ENCODE measurements around the gene TECTB. TPM values are rescaled to one million over a fixed set of nuclear protein-coding genes. Genes with fewer than 3 reads are reported as not detected.

TECTB gene
- total RNA-seq, 1 donor from 2014 or later: not detected

GRCh38 chr10:112345202-112345601 is 62.0 kb downstream of the TECTB start:
- intact Hi-C loops (cut with micrococcal nuclease): no loop called here
- no peaks in the 10 kb centered on the region for H3K9me3 Mint-ChIP-seq
- POLR2A ChIA-PET: no interaction called here
- H3K27me3 Mint-ChIP-seq: peaks cover 2% of the 10 kb centered on the region
- H3K27ac Mint-ChIP-seq: no peak overlapping the region
- no peak for DNase-seq
- ATAC-seq (ENCODE audit: low read depth): no peak
- no peaks in the 10 kb centered on the region for H3K4me1 Mint-ChIP-seq
- no peaks in the 10 kb centered on the region for H3K36me3 Mint-ChIP-seq (ENCODE audit: low read depth)
- CTCF ChIA-PET: no interaction called here
- no peak for TF ChIP-seq CTCF (IDR thresholded peaks at IDR 0.05)
- no peak overlapping the region for H3K4me3 Mint-ChIP-seq

- no peak for DNase-seq
- intact Hi-C loops (cut with micrococcal nuclease): no loop called here
- Mint-ChIP-seq H3K36me3 (ENCODE audit: low read depth) (no peaks in the 10 kb centered on the region), H3K4me1 (no peaks in the 10 kb centered on the region), H3K9me3 (no peaks in the 10 kb centered on the region), H3K27me3 (peaks cover 2% of the 10 kb centered on the region), H3K4me3 (no peak overlapping the region), H3K27ac (no peak overlapping the region)
- CTCF ChIA-PET: no interaction called here
- ATAC-seq (ENCODE audit: low read depth): no peak
- POLR2A ChIA-PET: no interaction called here
- TF ChIP-seq CTCF (IDR thresholded peaks at IDR 0.05): no peak
These were observed 62.5 kb downstream of the TECTB start for GRCh38 chr10:112345743-112346142.

GRCh38 chr10:112346774-112347173 is 63.6 kb downstream of the TECTB start:
- no peak overlapping the region for H3K27ac Mint-ChIP-seq
- H3K27me3 Mint-ChIP-seq: peaks cover 2% of the 10 kb centered on the region
- DNase-seq: no peak
- CTCF ChIA-PET: no interaction called here
- ATAC-seq (ENCODE audit: low read depth): no peak
- no peaks in the 10 kb centered on the region for H3K9me3 Mint-ChIP-seq
- no peaks in the 10 kb centered on the region for H3K36me3 Mint-ChIP-seq (ENCODE audit: low read depth)
- no peak overlapping the region for H3K4me3 Mint-ChIP-seq
- intact Hi-C loops (cut with micrococcal nuclease): no loop called here
- POLR2A ChIA-PET: interaction anchor here (0.7 kb wide), 1 partner anchor 205 kb away, joined by 3 read pairs; no protein-coding TSS in a partner anchor
- no peak for TF ChIP-seq CTCF (IDR thresholded peaks at IDR 0.05)
- no peaks in the 10 kb centered on the region for H3K4me1 Mint-ChIP-seq

GRCh38 chr10:112347709-112348671 is 64.8 kb downstream of the TECTB start:
- intact Hi-C loops (cut with micrococcal nuclease): no loop called here
- ChIA-PET CTCF (interaction anchor here (0.6 kb wide), 1 partner anchor 36 kb away, joined by 3 read pairs; no protein-coding TSS in a partner anchor), POLR2A (no interaction called here)
- Mint-ChIP-seq H3K27me3 (peaks cover 2% of the 10 kb centered on the region), H3K27ac (no peak overlapping the region), H3K4me1 (no peaks in the 10 kb centered on the region), H3K4me3 (no peak overlapping the region), H3K9me3 (no peaks in the 10 kb centered on the region), H3K36me3 (ENCODE audit: low read depth) (no peaks in the 10 kb centered on the region)
- TF ChIP-seq CTCF (IDR thresholded peaks at IDR 0.05): no peak
- no peak for ATAC-seq (ENCODE audit: low read depth)
- DNase-seq: no peak

GRCh38 chr10:112348759-112349158 is 65.6 kb downstream of the TECTB start:
- intact Hi-C loops (cut with micrococcal nuclease): no loop called here

More at GRCh38 chr10:112348759-112349158, 65.6 kb downstream of the TECTB start:
- CTCF ChIA-PET: no interaction called here
- H3K27ac Mint-ChIP-seq: no peak overlapping the region
- no peak overlapping the region for H3K4me3 Mint-ChIP-seq
- H3K27me3 Mint-ChIP-seq: peaks cover 2% of the 10 kb centered on the region
- POLR2A ChIA-PET: no interaction called here
- ATAC-seq (ENCODE audit: low read depth) (no peak), DNase-seq (no peak)
- TF ChIP-seq CTCF (IDR thresholded peaks at IDR 0.05): no peak
- H3K4me1 Mint-ChIP-seq: no peaks in the 10 kb centered on the region
- H3K36me3 Mint-ChIP-seq (ENCODE audit: low read depth): no peaks in the 10 kb centered on the region
- no peaks in the 10 kb centered on the region for H3K9me3 Mint-ChIP-seq

All from activated B cell treated with CpG ODN at 0.5 μM for 24 hours (primary cell).